Measurements from ENCODE around the gene SH2D3A. TPM values are rescaled to one million over a fixed set of nuclear protein-coding genes. Genes with fewer than 3 reads are reported as not detected.
"Not testable (repeated sequence)": the region's sequence is repeated elsewhere in the genome, so short reads cannot be mapped to it uniquely, and the experiment has no call there.

Gene SH2D3A
- total and polyA plus RNA-seq, 2 of the 4 experiments (the other 2 are of a cell fraction), result under 0.01 to 0.09 TPM

DNA sequence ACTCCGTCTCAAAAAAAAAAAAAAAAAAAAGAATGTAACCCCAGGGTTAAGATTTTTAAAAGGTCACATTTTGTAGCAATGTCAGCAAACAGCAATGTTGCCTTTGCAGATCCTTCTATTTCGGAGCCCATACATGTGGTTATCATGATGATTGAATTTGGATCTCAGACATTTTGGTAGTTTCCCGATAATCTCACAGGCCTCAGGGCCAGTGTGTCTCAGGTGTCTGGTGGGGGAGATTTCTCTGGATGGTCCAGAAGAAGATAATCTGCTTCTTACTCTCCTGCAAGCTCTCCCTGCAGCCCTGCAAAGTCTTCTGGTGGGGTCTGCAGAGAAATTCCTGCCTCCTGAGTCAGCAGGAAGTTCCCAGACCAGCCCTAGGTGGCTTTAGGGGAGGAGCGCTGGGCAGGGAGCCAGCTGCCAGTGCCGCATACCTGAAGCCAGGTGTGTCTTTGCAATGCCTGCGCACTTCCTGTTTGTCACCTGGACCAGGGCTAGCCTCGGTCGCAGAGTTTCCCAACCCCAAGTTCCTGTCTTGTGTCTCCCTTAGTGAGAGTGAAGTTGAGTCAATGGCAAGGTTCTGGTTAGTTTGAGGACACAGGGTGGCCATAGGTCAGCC lies 1.4 kb downstream of the SH2D3A start:
- Histone ChIP-seq H2AK9ac (replicated peaks; ENCODE audit: low read depth, low read length, poor library complexity) (no peak overlapping the region), H4K8ac (ENCODE audit: low read depth in 2 of 2, low read length in 2 of 2) (no peak overlapping the region), H4K5ac (ENCODE audit: low read depth, low read length) (no peak overlapping the region), H3K4me1 (ENCODE audit: control insufficient read depth, insufficient read depth, low read length) (no peaks in the 10 kb centered on the region), H3K4ac (ENCODE audit: low read depth, low read length) (no peak overlapping the region), H4K20me1 (ENCODE audit: insufficient read depth, low read length) (no peaks in the 10 kb centered on the region), H3K14ac (replicated peaks; ENCODE audit: low read depth, low read length) (no peak overlapping the region), H3K27ac (ENCODE audit: insufficient read depth, low read length) (no peak overlapping the region), H3K4me2 (ENCODE audit: low read depth, low read length) (no peak overlapping the region), H3K9me3 (ENCODE audit: control insufficient read depth, insufficient read depth, low read length) (no peaks in the 10 kb centered on the region), H2BK15ac (ENCODE audit: low read depth, low read length) (no peak overlapping the region), H3K27me3 (ENCODE audit: control insufficient read depth, insufficient read depth, low read length) (no peaks in the 10 kb centered on the region; the same call in 1 of the 2 replicates), H2BK5ac (ENCODE audit: low read depth, low read length, poor library complexity, severe bottlenecking) (no peak overlapping the region), H3K9ac (ENCODE audit: low read depth, low read length) (no peak overlapping the region), H3K4me3 (ENCODE audit: insufficient read depth, low read depth, low read length) (no peak overlapping the region), H3K56ac (ENCODE audit: extremely low read depth, insufficient read depth, low read length) (no peak overlapping the region), H2BK120ac (ENCODE audit: low read depth, low read length) (no peak overlapping the region), H3K79me1 (ENCODE audit: low read depth in 1 of 2, low read length in 2 of 2) (no peaks in the 10 kb centered on the region), H2BK20ac (ENCODE audit: low read depth, low read length) (no peak overlapping the region), H2AK5ac (ENCODE audit: low read depth, low read length) (no peak overlapping the region), H3K36me3 (ENCODE audit: control insufficient read depth, insufficient read depth, low read length) (no peaks in the 10 kb centered on the region), H2AFZ (replicated peaks; ENCODE audit: low read length, poor library complexity) (no peak overlapping the region), H4K91ac (ENCODE audit: insufficient read depth, low read depth, low read length) (no peak overlapping the region), H3K18ac (ENCODE audit: low read depth, low read length) (no peak overlapping the region), H3K9me1 (ENCODE audit: insufficient read depth, low read length) (0 out of 2 replicates have a peak, but pooled peaks cover 5% of the 10 kb centered on the region), H3K23ac (ENCODE audit: low read depth, low read length) (no peak overlapping the region)
- DNase-seq, result no peak
- WGBS, 2 experiments (ENCODE audit: extremely low coverage in 2 of 2, insufficient read length in 1 of 2), result no CpG with 5 or more reads among the region's 8 CpGs
- dilution Hi-C loops (cut with HindIII; ENCODE audit: low sequenced_read_pairs, unreplicated experiment) (no loop called here), intact Hi-C loops (cut with micrococcal nuclease) (no loop called here), in situ Hi-C loops (cut with MboI; ENCODE audit: low sequenced_read_pairs) (no loop called here)
- ATAC-seq (ENCODE audit: low read depth), result no peak
- TF ChIP-seq, protein P1, sequence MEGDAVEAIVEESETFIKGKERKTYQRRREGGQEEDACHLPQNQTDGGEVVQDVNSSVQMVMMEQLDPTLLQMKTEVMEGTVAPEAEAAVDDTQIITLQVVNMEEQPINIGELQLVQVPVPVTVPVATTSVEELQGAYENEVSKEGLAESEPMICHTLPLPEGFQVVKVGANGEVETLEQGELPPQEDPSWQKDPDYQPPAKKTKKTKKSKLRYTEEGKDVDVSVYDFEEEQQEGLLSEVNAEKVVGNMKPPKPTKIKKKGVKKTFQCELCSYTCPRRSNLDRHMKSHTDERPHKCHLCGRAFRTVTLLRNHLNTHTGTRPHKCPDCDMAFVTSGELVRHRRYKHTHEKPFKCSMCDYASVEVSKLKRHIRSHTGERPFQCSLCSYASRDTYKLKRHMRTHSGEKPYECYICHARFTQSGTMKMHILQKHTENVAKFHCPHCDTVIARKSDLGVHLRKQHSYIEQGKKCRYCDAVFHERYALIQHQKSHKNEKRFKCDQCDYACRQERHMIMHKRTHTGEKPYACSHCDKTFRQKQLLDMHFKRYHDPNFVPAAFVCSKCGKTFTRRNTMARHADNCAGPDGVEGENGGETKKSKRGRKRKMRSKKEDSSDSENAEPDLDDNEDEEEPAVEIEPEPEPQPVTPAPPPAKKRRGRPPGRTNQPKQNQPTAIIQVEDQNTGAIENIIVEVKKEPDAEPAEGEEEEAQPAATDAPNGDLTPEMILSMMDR (conservative IDR thresholded peaks at IDR 0.05; ENCODE audit: low read depth, low read length), result no peak
- no TSS peak for BruUV-seq (replicated peaks)
- ChIA-PET CTCF (no interaction called here), POLR2A (ENCODE audit: unreplicated experiment) (no interaction called here)

DNA sequence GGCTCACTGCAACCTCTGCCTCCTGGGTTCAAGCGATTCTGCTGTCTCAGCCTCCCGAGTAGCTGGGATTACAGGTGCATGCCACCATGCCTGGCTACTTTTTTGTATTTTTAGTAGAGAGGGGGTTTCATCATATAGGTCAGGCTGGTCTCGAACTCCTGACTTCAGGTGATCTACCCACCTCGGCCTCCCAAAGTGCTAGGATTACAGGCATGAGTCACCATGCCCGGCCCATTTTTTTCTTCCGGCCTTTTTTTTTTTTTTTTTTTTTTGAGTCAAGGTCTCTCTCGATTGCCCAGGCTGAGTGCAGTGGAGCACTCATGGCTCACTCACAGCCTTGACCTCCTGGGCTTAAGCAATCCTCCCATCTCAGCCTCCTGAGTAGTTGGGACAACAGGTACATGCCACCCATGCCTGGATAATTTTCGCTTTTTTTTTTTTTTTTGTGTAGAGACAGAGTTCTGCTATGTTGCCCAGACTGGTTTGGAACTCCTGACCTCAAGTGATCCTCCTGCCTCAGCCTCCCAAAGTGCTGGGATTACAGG lies 4.9 kb downstream of the SH2D3A start:
- H3K4ac ChIP-seq (ENCODE audit: low read depth, low read length); H2BK120ac ChIP-seq (ENCODE audit: low read depth, low read length); H3K27ac ChIP-seq (ENCODE audit: insufficient read depth, low read length); ATAC-seq (ENCODE audit: low read depth); H3K79me1 ChIP-seq (ENCODE audit: low read depth in 1 of 2, low read length in 2 of 2); CTCF ChIA-PET; H2AK5ac ChIP-seq (ENCODE audit: low read depth, low read length); H3K9me1 ChIP-seq (ENCODE audit: insufficient read depth, low read length); H4K91ac ChIP-seq (ENCODE audit: insufficient read depth, low read depth, low read length); H3K23ac ChIP-seq (ENCODE audit: low read depth, low read length); H4K5ac ChIP-seq (ENCODE audit: low read depth, low read length); H3K4me1 ChIP-seq (ENCODE audit: control insufficient read depth, insufficient read depth, low read length); H2AFZ ChIP-seq (replicated peaks; ENCODE audit: low read length, poor library complexity); H3K36me3 ChIP-seq (ENCODE audit: control insufficient read depth, insufficient read depth, low read length); H3K18ac ChIP-seq (ENCODE audit: low read depth, low read length); H3K14ac ChIP-seq (replicated peaks; ENCODE audit: low read depth, low read length); intact Hi-C loops (cut with micrococcal nuclease); POLR2A ChIA-PET (ENCODE audit: unreplicated experiment); H3K4me3 ChIP-seq (ENCODE audit: insufficient read depth, low read depth, low read length); BruUV-seq (replicated peaks); H3K56ac ChIP-seq (ENCODE audit: extremely low read depth, insufficient read depth, low read length); H2BK20ac ChIP-seq (ENCODE audit: low read depth, low read length); H3K4me2 ChIP-seq (ENCODE audit: low read depth, low read length); H2BK5ac ChIP-seq (ENCODE audit: low read depth, low read length, poor library complexity, severe bottlenecking); dilution Hi-C loops (cut with HindIII; ENCODE audit: low sequenced_read_pairs, unreplicated experiment); H4K8ac ChIP-seq (ENCODE audit: low read depth in 2 of 2, low read length in 2 of 2); in situ Hi-C loops (cut with MboI; ENCODE audit: low sequenced_read_pairs); H3K9ac ChIP-seq (ENCODE audit: low read depth, low read length); H2AK9ac ChIP-seq (replicated peaks; ENCODE audit: low read depth, low read length, poor library complexity); H3K9me3 ChIP-seq (ENCODE audit: control insufficient read depth, insufficient read depth, low read length); DNase-seq; H4K20me1 ChIP-seq (ENCODE audit: insufficient read depth, low read length); H3K27me3 ChIP-seq (ENCODE audit: control insufficient read depth, insufficient read depth, low read length); H2BK15ac ChIP-seq (ENCODE audit: low read depth, low read length): not testable (repeated sequence)
- no CpG with 5 or more reads among the region's 8 CpGs for WGBS, 2 experiments (ENCODE audit: extremely low coverage in 2 of 2, insufficient read length in 1 of 2)

All from IMR-90 (cell line).